Right ventricle myocardium inferior (tissue), 1 donor: ENCODE measurements around the gene ANO1. TPM values are rescaled to one million over a fixed set of nuclear protein-coding genes. Genes with fewer than 3 reads are reported as not detected.
"Not testable (repeated sequence)": the region's sequence is repeated elsewhere in the genome, so short reads cannot be mapped to it uniquely, and the experiment has no call there.

Source experiments
- ATAC-seq: fragments of 200-7000 bp; cut with Tn5 transposase; one replicate; pipeline ENCODE4 v1.9.1; 2020; ENCODE audit warnings: mild to moderate bottlenecking, moderate library complexity
- DNase-seq: peaks from one replicate; pipeline ENCODE4 v3.0.0; 2021; ENCODE audit errors: missing footprints
- intact Hi-C: fragments of 100-400 bp; cut with DNase I; formaldehyde crosslinking; loops from one replicate; pipeline ENCODE4 v1.11.0; 2022
- total RNA-seq: library from RNA; stranded (reverse); fragmentation: NEBNext Ultra II Directional; extraction: Animal tissue kit (Norgen Biotek cat#: 25700); gene quantifications from one replicate; pipeline ENCODE4 v1.2.1, GENCODE V29; 2021
- donor health status: DM: no; HTN: yes; CAD: no; lungs with severe emphysema.

The ANO1 gene
- total RNA-seq, 1 donor from 2014 or later: 6.7 TPM

DNA sequence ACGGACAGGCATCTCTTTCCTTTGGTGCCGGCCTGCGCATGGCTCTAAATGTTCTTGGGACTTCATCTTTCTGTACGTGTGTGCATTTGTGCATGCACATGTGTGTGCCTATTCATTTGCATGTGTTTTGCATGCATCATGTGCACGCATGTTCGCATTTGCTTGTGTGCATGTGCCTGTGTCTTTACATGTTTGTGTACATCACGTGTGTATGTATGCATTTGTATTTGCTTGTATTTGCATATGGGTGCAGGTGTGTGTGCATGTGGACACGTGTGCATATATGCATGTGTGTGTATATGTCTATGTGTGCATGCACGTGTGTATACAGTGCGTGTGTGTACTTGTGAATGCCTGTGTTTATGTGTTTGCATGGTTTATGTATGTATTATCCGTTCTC lies 111.5 kb downstream of the ANO1 start:
- DNase-seq (no peak), ATAC-seq (no peak)
- intact Hi-C loops: loop anchor here (5.0 kb wide), 1 partner anchor 502 kb away; no protein-coding TSS in a partner anchor

DNA sequence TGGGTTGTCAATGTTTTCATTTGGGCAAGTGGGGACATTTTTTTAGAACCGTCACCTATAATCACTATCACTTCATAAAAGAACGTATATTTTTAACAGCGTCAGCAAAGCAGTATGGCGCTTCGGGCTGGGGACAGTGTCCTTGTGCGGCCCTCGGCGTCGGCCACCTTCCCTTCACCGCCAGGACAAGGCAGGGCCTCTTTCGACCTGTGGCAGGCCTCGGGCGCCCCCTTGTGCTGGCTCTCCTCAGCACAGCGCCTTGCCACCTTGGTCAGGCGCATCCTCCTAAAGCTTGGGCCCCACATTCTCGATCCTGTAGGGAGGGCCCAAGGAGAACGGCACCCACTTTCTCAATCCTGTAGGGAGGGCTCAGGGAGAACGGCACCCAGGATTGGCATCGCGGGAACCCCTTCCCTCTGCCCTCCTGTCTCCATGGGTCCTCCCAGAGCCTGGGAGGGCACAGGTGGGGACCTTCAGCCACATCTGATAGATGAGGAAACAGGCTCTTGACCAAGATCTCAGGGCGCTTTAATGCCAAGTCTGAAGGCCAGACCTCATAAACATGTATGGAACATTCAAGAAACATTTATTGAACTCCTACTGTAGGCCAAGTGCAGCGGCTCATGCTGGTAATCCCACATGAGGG lies 113.5 kb downstream of the ANO1 start:
- intact Hi-C loops: loop anchor here (1.0 to 5.0 kb wide), 3 partner anchors 248 to 504 kb away; no protein-coding TSS in a partner anchor
- ATAC-seq (peak; percentile 82), DNase-seq (peak; percentile 88)

DNA sequence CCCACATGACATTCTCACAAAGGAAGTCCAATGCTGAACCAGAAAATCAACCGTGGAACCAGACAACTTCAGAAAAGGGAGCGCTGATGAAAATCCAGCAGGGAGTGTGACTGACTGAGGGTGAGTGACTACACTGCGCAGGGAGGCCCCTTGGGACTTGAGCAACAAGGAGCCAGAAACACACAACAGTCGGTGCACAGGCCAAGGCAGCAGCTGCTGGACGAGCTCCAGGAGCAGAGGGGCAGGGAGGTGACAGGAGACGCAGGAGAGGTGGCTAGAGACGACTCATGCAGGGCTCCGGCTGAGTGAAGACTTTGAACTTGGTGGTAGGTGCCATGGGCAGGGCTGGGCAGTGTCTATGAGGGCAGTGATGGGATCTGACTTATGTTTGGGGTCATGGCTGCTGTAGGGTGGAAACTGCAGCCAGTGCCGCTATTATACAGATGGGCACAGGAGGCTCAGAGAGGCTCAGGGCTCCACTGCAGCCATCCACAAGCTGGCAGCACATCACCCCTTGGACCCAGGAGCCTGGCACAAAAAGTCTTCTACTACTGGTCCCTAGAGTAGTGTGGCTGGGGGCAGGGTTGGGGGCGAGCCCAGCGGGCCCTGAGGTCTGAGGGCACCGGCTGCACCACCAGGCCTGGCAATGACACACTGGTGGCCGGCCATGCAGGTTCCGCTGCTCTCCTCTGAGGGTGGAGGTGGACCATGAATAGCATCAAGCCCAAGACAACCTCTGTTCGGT lies 114.7 kb downstream of the ANO1 start:
- intact Hi-C loops: loop anchor here (5.0 kb wide), 1 partner anchor 506 kb away; no protein-coding TSS in a partner anchor
- ATAC-seq (no peak), DNase-seq (no peak)

DNA sequence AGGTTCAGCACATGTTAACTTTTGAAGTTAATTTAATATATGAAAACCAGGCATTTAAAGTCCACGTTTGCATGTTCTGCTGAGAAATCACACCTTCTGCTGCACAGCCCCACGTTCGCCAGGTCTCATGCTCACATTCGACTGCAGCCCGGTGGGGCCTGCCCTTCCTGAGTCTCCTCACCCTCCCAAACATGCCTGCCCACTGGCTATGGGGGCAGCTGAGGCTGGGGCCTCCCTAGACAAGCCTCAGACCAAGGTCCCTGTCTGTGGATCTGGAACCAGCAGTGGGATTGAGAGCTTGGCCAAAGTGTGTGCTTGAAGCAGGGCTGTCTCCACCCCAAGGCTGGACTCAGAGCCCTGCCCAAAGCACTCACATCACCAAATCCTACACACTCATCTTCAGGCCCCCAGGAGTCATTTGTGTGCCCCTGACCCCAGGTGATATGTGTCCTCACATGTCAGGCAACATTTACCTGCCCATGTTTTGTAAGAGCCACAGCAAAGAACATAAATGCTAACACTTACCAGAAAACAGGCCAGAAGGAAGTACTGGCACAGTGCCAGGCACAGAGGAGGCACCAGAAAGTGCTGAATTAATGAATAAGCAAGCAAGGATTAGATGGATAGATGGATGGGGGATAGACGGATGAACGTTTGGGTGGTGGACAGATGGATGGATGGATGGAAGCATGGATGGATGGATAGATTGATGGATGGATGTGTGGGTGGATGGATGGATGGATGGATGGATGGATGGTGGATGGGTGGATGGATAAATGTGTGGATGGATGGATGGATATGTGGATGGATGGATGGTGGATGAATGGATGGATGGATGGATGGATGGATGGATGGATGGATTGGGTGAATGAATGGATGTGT lies 115.5 kb downstream of the ANO1 start:
- ATAC-seq: no peak
- intact Hi-C loops: loop anchor here (5.0 kb wide), 1 partner anchor 506 kb away; no protein-coding TSS in a partner anchor
- DNase-seq: no peak

DNA sequence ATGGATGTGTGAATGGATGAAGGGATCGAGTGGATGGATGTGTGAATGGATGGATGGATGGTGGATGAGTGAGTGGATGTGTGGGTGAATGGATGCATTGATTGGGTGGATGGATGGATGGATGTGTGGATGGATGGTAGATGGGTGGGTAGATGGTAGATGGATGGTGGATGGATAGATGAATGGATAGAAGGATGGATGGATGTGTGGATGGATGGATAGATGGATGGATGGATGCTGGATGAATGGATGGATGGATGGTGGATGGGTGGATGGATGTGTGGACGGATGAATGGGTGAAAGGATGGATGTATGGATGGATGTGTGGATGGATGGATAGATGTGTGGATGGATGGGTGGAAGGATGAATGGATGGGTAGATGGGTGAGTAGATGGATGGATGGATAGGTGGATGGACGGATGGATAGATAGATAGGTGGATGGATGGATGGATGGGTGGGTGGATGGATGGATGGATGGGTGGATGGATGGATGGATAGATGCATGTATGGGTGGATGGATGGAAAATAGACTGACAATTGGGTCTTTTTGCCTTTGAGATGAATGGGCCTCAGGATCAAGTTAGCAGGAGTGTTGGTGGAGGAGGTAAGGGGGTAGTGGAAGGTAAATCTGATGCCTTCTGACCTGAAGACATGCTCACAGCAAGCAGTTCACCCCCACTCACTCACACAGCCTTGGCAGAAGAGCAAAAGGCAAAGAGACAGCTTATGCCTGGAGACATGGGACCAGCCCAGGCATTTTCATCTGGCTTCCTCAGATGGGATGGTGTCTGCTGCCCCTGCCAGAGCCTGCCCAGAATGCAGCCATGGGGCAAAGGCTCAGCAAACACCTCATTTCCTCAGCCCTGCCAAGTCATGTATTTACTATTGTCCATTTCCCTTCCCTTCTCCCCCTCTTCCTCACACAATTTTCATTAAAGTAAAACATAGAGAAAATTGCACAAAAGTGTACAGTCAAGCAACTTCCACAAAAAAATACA lies 117.0 kb downstream of the ANO1 start:
- ATAC-seq: no peak
- no peak for DNase-seq
- intact Hi-C loops: loop anchor here (5.0 kb wide), 2 partner anchors 493 to 508 kb away; partner anchors contain the start of gene FGF19

DNA sequence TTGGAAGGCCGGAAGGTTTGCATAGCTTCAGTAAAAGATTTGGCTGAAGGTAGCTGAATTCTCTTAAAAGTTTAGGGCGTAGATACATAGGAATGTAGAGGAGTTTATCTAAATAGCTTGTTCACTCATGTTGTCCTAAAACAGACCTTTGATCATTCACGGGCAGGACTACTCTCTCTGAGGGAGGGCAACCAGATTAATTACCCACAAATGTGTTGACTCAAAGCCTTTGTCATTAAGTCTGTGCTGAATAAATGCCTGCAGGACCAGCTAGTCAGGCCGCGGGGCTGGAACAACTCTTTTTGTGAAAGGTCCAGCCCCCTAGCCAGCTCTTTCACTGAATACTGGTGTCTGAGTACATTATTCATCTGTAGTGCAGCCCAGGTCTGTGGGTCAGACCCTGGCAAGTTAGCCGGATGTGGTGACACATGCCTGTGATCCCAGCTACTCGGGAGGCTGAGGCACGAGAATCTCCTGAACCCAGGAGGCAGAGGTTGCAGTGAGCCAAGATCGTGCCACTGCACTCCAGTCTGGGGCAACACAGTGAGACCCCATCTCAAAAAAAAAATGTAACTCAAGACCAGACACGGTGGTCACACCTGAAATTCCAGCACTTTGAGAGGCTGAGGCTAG lies 122.2 kb downstream of the ANO1 start:
- intact Hi-C loops: no loop called here
- DNase-seq: no peak

DNA sequence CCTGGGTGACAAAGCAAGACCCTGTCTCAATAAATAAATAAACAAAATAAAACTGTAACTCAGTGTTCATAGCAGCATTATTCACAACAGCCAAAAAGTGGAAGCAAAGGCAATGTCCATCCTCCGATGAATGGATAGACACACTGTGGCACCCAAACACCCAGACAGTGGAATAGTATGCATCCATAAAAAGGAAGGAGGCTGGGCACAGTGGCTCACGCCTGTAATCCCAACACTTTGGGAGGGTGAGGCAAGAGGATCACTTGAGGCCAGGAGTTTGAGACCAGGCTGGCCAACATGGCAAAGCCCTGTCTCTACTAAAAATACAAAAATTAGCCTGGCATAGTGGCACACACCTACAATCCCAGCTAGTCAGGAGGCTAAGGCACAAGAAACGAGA lies 122.9 kb downstream of the ANO1 start:
- ATAC-seq, DNase-seq, intact Hi-C loops: not testable (repeated sequence)

More for the DNA sequence above, 122.2 kb downstream of the ANO1 start:
- no peak for ATAC-seq

DNA sequence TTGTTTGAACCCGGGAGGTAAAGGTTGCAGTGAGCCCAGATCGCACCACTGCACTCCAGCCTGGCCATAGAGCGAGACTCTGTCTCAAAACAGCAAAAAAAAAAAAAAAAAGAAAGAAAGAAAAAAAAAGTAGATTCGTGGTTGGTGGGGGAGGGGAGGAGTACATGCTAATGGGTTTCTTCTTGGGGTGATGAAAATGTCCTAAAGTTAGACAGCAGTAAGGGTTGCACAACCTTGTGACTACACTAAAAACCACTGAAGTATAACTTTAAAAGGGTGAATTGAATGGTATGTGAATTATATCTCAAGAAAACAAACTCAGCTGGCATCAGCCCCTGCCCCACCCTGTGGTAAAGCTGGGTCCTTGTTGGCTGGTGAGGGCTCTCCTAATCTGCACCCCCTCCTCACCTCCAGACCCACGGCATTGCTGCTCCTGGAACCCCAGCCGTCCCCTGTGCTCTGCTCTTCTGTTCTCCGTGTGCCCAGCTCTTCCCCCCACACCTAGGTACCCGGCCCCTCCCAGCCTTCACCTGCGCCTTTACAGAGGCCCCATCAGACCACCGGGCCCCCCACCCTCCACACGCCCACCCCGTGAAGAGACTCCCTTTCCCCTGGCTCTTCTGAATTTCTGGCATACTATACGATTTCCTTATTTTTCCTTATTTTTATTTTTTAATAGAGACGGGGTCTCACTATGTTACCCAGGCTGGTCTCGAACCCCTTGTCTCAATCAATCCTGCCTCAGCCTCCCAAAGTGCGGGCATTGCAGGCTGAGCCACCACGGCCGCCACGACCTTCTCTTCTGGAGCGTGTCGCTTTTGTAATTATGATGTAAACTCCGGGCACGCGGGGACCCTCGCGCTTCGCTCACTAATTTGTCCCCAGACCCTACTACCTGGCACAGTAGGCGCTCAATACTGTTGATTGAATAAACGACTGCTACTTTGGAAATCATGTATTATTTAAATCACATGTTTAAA lies 124.1 kb downstream of the ANO1 start:
- intact Hi-C loops: no loop called here
- ATAC-seq (no peak), DNase-seq (no peak)

DNA sequence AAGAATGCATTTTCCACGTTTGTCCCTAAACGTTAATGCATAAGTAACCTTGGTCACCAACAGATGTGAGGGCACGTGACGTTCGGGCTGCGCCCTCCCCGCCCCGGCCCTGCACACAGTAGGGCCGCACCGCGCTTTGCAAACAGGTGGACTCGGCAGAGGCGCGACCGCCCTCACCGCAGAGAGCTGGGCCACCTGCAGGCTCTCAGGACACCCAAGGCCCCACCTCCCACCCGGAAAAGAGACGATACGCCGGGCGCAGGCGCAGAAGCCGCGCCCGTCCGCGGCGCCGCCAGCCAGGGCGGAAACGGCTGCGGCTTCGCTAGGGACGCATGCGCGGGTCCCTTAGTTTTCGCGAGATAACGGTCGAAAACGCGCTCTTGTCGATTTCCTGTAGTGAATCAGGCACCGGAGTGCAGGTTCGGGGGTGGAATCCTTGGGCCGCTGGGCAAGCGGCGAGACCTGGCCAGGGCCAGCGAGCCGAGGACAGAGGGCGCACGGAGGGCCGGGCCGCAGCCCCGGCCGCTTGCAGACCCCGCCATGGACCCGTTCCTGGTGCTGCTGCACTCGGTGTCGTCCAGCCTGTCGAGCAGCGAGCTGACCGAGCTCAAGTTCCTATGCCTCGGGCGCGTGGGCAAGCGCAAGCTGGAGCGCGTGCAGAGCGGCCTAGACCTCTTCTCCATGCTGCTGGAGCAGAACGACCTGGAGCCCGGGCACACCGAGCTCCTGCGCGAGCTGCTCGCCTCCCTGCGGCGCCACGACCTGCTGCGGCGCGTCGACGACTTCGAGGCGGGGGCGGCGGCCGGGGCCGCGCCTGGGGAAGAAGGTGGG lies 125.0 kb downstream of the ANO1 start, which contains the start of gene FADD:
TSS of gene FADD (plus strand) at position 377 of the 831 bp plus-strand sequence. CDS start at position 541, 164 bp downstream.
- peak; percentile 94 for DNase-seq
- ATAC-seq: peak; percentile 86
- intact Hi-C loops: no loop called here

DNA sequence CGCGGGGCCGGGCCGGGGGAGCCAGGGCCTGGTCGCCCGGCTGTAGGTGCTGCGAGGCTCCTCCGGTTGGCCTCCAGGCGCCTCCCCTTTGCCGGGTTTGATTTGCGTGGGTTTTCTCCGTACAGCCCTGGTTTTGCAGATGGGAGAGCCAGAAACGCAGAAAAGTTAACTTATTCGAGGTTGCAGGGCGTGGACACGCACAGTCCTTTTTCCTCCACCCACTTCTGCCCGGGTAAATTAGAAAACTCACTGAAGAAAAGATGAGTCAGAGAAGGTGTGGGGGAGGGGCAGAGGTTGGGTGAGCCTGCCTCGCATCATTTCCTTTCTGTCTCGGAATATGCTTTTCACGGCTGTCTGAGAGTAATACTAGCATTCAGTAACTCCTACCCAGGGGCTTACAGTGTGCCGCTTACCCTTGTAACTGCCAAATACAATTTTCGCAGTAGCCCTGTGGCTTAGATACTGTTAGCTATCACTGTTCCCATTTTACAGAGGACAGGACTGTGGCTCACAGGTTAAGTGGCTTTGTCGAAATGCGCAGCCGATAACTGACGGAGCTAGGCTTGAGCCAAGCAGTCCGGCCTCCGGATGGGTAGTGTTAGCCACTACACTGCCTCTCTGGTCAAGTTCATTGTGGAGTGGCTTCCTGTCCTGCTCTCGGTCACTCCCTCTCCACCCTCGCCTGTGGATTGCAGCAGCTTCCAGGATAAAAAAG lies 125.8 kb downstream of the ANO1 start:
- DNase-seq (peak; percentile 68), ATAC-seq (peak; percentile 9)
- intact Hi-C loops: no loop called here

DNA sequence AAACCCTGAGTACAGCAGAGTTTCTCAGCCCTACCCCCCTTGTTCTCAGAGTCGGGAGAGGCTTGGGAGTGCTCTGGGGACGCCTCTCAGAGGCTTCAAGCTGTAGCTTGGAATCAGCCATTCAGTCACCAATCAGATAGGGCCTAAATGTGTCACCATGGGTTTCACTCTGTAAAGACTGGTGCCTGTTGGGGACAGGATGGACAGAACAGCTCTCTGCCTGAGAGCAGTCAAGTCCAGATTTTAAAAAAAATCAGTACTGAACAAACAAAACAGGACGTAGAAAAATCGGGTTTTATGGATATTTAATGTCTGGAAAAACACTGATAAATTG lies 126.3 kb downstream of the ANO1 start:
- no peak for DNase-seq
- ATAC-seq: no peak
- intact Hi-C loops: no loop called here

DNA sequence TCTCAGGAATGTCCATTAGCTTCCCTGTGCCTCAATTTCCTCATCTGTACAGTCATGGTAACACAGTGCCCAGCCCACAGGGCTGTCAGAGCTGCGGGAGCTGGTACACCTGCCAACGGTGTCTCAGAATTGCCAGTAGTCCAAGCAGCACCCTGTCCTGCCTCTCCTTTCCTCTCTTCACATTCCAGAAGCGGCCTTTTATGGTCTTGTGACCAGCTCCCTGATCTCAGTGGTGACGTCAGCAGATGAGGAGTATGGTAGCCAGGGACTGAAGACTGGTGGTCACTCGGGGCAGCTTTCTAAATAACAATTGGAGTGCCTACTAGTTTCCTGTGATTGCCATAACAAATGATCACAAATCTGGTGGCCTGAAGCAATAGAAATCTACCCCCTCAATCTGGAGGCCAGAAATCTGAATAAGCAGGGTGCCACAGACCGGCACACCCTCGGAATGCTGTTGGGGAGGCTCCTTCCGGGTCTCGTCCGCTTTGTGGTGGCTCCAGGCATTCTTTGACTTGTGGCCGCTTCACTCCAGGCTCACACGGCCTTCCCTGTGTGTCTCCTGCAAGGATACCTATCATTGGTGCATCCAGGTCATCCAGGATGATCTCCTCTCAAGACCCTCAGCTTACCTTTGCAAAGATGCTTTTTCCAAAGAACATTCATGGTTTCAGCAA lies 127.1 kb downstream of the ANO1 start:
- DNase-seq: peak; percentile 60
- ATAC-seq: no peak
- intact Hi-C loops: loop anchor here (5.0 kb wide), 1 partner anchor 67 kb away; the partner anchor contains the start of gene PPFIA1

DNA sequence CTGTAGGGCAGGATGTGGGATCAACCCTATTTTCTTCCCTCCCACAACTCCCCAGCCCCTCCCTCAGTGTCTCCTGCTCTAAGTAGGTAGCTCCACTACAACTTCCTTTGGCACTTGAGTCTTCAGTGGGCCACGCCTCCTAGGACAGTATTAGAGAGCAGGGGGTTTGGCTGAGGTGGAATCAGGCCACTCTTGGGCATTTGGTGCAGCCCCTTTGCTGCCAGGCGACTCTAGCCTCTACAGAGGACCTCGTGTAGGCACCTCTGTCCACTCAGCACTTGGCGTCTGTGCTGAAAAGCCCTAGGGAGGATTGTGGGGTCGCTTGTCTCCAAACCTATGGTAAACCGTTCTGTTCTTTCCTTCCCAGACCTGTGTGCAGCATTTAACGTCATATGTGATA lies 127.6 kb downstream of the ANO1 start:
- DNase-seq (peak; percentile 23), ATAC-seq (no peak)
- intact Hi-C loops: loop anchor here (5.0 kb wide), 1 partner anchor 67 kb away; the partner anchor contains the start of gene PPFIA1
